HepG2 (cell line): Measurements from ENCODE around the gene MST1. TPM values are rescaled to one million over a fixed set of nuclear protein-coding genes. Genes with fewer than 3 reads are reported as not detected.

ENCODE experiments used
- ARHGAP35 ChIP-seq: sonication (generic); formaldehyde crosslinking; IDR thresholded peaks from 2 replicates; pipeline ENCODE4 v1.9.0; 2022; ENCODE audit warnings: mild to moderate bottlenecking, inconsistent platforms, moderate library complexity, missing genetic modification reagents, borderline replicate concordance
- BORCS8-MEF2B ChIP-seq: sonication (generic); formaldehyde crosslinking; IDR thresholded peaks from 2 replicates; pipeline ENCODE4 v1.8.0; 2022; ENCODE audit warnings: mild to moderate bottlenecking, missing genetic modification reagents
- DDIT3 ChIP-seq: sonication (generic); formaldehyde crosslinking; IDR thresholded peaks from 2 replicates; pipeline ENCODE4 v1.4.0; 2020; ENCODE audit warnings: mild to moderate bottlenecking, missing genetic modification reagents
- HOXA9 ChIP-seq: sonication (generic); formaldehyde crosslinking; IDR thresholded peaks from 2 replicates; pipeline ENCODE4 v1.8.1; 2022; ENCODE audit warnings: missing genetic modification reagents, mild to moderate bottlenecking, moderate library complexity, borderline replicate concordance
- KDM5B ChIP-seq: sonication (generic); formaldehyde crosslinking; IDR thresholded peaks from 2 replicates; pipeline ENCODE4 v1.4.0; 2020; ENCODE audit warnings: missing genetic modification reagents, mild to moderate bottlenecking, borderline replicate concordance
- LCORL ChIP-seq, 2 experiments: fragments of 450-650 bp in 1 of 2; sonication (generic) in 1 of 2; formaldehyde crosslinking in 1 of 2; IDR thresholded peaks; 2 replicates each; pipeline versions ENCODE4 v1.5.0 to v1.6.1; 2017 to 2020; ENCODE audit warnings: antibody characterized with exemption in 1 of 2, missing genetic modification reagents in 1 of 2
- MED1 ChIP-seq: sonication (generic); formaldehyde crosslinking; IDR thresholded peaks from 2 replicates; pipeline ENCODE4 v1.4.0; 2020; ENCODE audit warnings: missing genetic modification reagents
- MIER2 ChIP-seq: IDR thresholded peaks from 2 replicates; pipeline ENCODE4 v1.6.1; 2016; ENCODE audit warnings: missing biosample characterization, missing genetic modification reagents
- MIER3 ChIP-seq: IDR thresholded peaks from 2 replicates; pipeline ENCODE4 v1.6.1; 2016; ENCODE audit warnings: missing compliant biosample characterization, borderline replicate concordance
- NR2C2 ChIP-seq: sonication (generic); formaldehyde crosslinking; IDR thresholded peaks from 2 replicates; pipeline ENCODE4 v1.4.0; 2020; ENCODE audit warnings: missing genetic modification reagents, mild to moderate bottlenecking, moderate library complexity, borderline replicate concordance
- POGK ChIP-seq: sonication (generic); formaldehyde crosslinking; conservative IDR thresholded peaks from 2 replicates; pipeline ENCODE4 v1.8.0; 2022; ENCODE audit warnings: mild to moderate bottlenecking, moderate library complexity, missing genetic modification reagents
- RELA ChIP-seq: sonication (generic); formaldehyde crosslinking; IDR thresholded peaks from 2 replicates; pipeline ENCODE4 v1.4.0; 2020; ENCODE audit warnings: missing genetic modification reagents
- SKIL ChIP-seq: sonication (generic); formaldehyde crosslinking; IDR thresholded peaks from 2 replicates; pipeline ENCODE4 v1.8.0; 2022; ENCODE audit warnings: missing genetic modification reagents, mild to moderate bottlenecking, moderate library complexity, borderline replicate concordance
- SMAD3 ChIP-seq: sonication (generic); formaldehyde crosslinking; IDR thresholded peaks from 2 replicates; pipeline ENCODE4 v1.4.0; 2020; ENCODE audit warnings: missing genetic modification reagents
- SP4 ChIP-seq: sonication (generic); formaldehyde crosslinking; IDR thresholded peaks from 2 replicates; pipeline ENCODE4 v1.8.1; 2023; ENCODE audit warnings: mild to moderate bottlenecking, missing genetic modification reagents
- TCF12 ChIP-seq, 2 experiments: fragments of 450-650 bp in 1 of 2; sonication (generic) in 1 of 2; formaldehyde crosslinking in 1 of 2; IDR thresholded peaks; 2 replicates each; pipeline versions ENCODE4 v1.6.1 to v1.8.0; 2017 to 2022; ENCODE audit warnings: antibody characterized with exemption in 1 of 2, mild to moderate bottlenecking in 1 of 2, missing genetic modification reagents in 1 of 2, moderate library complexity in 1 of 2
- WIZ ChIP-seq: sonication (generic); formaldehyde crosslinking; IDR thresholded peaks from 2 replicates; pipeline ENCODE4 v1.5.1; 2020; ENCODE audit warnings: mild to moderate bottlenecking, missing genetic modification reagents
- ZBTB7A ChIP-seq: sonication (generic); formaldehyde crosslinking; IDR thresholded peaks from 2 replicates; pipeline ENCODE4 v1.8.0; 2022; ENCODE audit warnings: mild to moderate bottlenecking, missing genetic modification reagents
- ZNF253 ChIP-seq: sonication (generic); formaldehyde crosslinking; IDR thresholded peaks from 2 replicates; pipeline ENCODE4 v1.8.0; 2022; ENCODE audit warnings: mild to moderate bottlenecking, missing genetic modification reagents, borderline replicate concordance
- ZNF281 ChIP-seq: sonication (generic); formaldehyde crosslinking; IDR thresholded peaks from 2 replicates; pipeline ENCODE4 v1.4.0; 2020; ENCODE audit warnings: missing genetic modification reagents, borderline replicate concordance
- ZNF775 ChIP-seq: sonication (generic); formaldehyde crosslinking; IDR thresholded peaks from 2 replicates; pipeline ENCODE4 v1.4.0; 2020; ENCODE audit warnings: missing genetic modification reagents, mild to moderate bottlenecking, moderate library complexity, borderline replicate concordance
- ZNF850 ChIP-seq: sonication (generic); formaldehyde crosslinking; conservative IDR thresholded peaks from 2 replicates; pipeline ENCODE4 v1.9.0; 2021; ENCODE audit warnings: mild to moderate bottlenecking, missing genetic modification reagents
- polyA plus RNA-seq, 8 experiments: library from polyadenylated mRNA; depleted of rRNA in 3 of 8; stranded (reverse) in 7 of 8; unstranded in 1 of 8; fragments of >200 nt; fragmentation: Illumina TruSeq in 4 of 8; extraction: Trizol in 4 of 8; gene quantifications; 2 replicates each; pipeline versions ENCODE4 v1.2.1 to v1.2.3, GENCODE V29; 2011 to 2016; ENCODE audit warnings: low read depth in 4 of 8, missing spikeins in 1 of 8, mixed read lengths in 1 of 8; ENCODE audit not compliant: insufficient read depth in 1 of 8
- total RNA-seq, 5 experiments: library from RNA; depleted of rRNA; stranded (reverse); fragments of >200 nt; fragmentation: Illumina TruSeq; extraction: Trizol; gene quantifications; 2 replicates each; pipeline ENCODE4 v1.2.3, GENCODE V29; 2016; ENCODE audit warnings: low read depth in 1 of 5

Gene MST1
- total and polyA plus RNA-seq, 2 of the 13 experiments (the other 11 are each of a cell fraction or from before 2014, with no cell fraction given) = 189 to 452 TPM

GRCh38 chr3:49665822-49666519 lies 23.3 kb downstream of the MST1 start (continued):
- TF ChIP-seq POGK (CRISPR knock-in tag) (no peak), MIER2 (no peak), RELA (CRISPR knock-in tag) (no peak), ZNF253 (no peak), TCF12 (IDR thresholded peaks at IDR 0.05) (no peak), TCF12 (CRISPR knock-in tag; IDR thresholded peaks at IDR 0.05) (no peak), ARHGAP35 (no peak; the same call in 1 of the 2 replicates), LCORL (IDR thresholded peaks at IDR 0.05) (no peak), LCORL (CRISPR knock-in tag; IDR thresholded peaks at IDR 0.05) (0 out of 2 replicates have a peak, but pooled peaks have one; percentile 41), ZNF850 (no peak), BORCS8-MEF2B (peak; percentile 70; the same call in 1 of the 2 replicates), MIER3 (CRISPR knock-in tag) (no peak; the same call in 1 of the 2 replicates), DDIT3 (CRISPR knock-in tag) (no peak), SMAD3 (CRISPR knock-in tag) (no peak), SP4 (CRISPR knock-in tag) (no peak), WIZ (no peak), HOXA9 (CRISPR knock-in tag) (no peak), ZNF281 (no peak; the same call in 1 of the 2 replicates), NR2C2 (CRISPR knock-in tag) (0 out of 2 replicates have a peak, but pooled peaks have one; percentile 31), ZBTB7A (CRISPR knock-in tag) (no peak), KDM5B (CRISPR knock-in tag) (no peak), SKIL (CRISPR knock-in tag) (peak; percentile 81; the same call in 1 of the 2 replicates), MED1 (peak; percentile 81), ZNF775 (CRISPR knock-in tag) (no peak)
